Measurements from ENCODE around the gene SFXN5.

Gene SFXN5

DNA sequence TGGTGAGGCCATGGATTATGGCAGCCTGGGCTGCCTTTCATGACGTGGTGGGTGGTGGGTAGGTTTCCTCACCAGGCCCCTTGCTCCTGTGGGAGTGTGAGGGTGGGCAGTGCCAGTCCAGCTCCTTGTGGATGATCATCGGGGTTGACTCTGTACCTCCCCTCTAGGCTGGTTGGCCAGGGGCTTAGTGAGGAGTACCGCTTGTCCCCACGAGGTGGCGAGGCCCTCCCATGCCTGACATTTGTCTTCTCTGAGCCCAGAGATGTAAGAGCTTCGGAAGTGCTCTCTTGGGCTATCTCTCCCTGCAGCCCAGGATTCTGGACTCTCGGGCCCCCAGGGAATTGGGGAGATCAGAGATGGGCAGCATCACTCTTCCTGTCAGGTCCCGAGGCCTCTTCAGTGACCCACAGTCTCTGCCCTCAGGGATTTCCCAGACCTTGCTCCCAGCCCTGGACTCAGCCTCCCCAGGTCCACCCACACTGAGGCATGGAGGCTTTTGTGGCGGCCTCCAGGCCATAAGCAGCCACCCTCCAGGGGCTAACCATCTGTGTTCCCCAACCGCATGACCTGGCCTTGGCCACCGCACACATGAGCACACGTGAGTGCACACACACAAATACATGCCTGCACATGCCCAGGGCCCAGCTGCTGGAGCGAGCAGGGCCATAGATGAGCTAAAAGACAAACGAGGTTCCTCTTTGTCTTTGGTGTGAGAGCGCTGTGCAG is 177.8 kb downstream of the SFXN5 start:
- no peaks in the 10 kb centered on the region for H3K9me3 ChIP-seq (ENCODE audit: control insufficient read depth, insufficient read depth, low read depth, low read length)
- no peaks in the 10 kb centered on the region for H3K4me1 ChIP-seq (ENCODE audit: control insufficient read depth, insufficient read depth, low read length)
- TF ChIP-seq, protein P1, sequence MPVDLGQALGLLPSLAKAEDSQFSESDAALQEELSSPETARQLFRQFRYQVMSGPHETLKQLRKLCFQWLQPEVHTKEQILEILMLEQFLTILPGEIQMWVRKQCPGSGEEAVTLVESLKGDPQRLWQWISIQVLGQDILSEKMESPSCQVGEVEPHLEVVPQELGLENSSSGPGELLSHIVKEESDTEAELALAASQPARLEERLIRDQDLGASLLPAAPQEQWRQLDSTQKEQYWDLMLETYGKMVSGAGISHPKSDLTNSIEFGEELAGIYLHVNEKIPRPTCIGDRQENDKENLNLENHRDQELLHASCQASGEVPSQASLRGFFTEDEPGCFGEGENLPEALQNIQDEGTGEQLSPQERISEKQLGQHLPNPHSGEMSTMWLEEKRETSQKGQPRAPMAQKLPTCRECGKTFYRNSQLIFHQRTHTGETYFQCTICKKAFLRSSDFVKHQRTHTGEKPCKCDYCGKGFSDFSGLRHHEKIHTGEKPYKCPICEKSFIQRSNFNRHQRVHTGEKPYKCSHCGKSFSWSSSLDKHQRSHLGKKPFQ (tag by site-specific recombination; IDR thresholded peaks at IDR 0.05) = no peak
- TF ChIP-seq, protein P2, sequence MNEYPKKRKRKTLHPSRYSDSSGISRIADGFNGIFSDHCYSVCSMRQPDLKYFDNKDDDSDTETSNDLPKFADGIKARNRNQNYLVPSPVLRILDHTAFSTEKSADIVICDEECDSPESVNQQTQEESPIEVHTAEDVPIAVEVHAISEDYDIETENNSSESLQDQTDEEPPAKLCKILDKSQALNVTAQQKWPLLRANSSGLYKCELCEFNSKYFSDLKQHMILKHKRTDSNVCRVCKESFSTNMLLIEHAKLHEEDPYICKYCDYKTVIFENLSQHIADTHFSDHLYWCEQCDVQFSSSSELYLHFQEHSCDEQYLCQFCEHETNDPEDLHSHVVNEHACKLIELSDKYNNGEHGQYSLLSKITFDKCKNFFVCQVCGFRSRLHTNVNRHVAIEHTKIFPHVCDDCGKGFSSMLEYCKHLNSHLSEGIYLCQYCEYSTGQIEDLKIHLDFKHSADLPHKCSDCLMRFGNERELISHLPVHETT (tag by site-specific recombination; IDR thresholded peaks at IDR 0.05) = no peak
- TF ChIP-seq, protein P3, sequence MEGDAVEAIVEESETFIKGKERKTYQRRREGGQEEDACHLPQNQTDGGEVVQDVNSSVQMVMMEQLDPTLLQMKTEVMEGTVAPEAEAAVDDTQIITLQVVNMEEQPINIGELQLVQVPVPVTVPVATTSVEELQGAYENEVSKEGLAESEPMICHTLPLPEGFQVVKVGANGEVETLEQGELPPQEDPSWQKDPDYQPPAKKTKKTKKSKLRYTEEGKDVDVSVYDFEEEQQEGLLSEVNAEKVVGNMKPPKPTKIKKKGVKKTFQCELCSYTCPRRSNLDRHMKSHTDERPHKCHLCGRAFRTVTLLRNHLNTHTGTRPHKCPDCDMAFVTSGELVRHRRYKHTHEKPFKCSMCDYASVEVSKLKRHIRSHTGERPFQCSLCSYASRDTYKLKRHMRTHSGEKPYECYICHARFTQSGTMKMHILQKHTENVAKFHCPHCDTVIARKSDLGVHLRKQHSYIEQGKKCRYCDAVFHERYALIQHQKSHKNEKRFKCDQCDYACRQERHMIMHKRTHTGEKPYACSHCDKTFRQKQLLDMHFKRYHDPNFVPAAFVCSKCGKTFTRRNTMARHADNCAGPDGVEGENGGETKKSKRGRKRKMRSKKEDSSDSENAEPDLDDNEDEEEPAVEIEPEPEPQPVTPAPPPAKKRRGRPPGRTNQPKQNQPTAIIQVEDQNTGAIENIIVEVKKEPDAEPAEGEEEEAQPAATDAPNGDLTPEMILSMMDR (tag by site-specific recombination; IDR thresholded peaks at IDR 0.05) = peak; percentile 72
- no peak for TF ChIP-seq ZNF843 (tag by site-specific recombination; IDR thresholded peaks at IDR 0.05)
- no peak for TF ChIP-seq ZSCAN16 (tag by site-specific recombination; IDR thresholded peaks at IDR 0.05)
- TF ChIP-seq ZNF654 (tag by site-specific recombination; IDR thresholded peaks at IDR 0.05; ENCODE audit: low read depth) = peak; percentile 62
- TF ChIP-seq EGR2 (tag by site-specific recombination; IDR thresholded peaks at IDR 0.05; ENCODE audit: low read depth) = no peak
- no peak for TF ChIP-seq ZNF701 (tag by site-specific recombination; IDR thresholded peaks at IDR 0.05)
- 0 out of 2 replicates have a peak, but pooled peaks have one; percentile 12 for TF ChIP-seq ZFHX2 (tag by site-specific recombination; conservative IDR thresholded peaks at IDR 0.05)
- TF ChIP-seq KLF9 (tag by site-specific recombination; IDR thresholded peaks at IDR 0.05; ENCODE audit: low read depth) = no peak
- TF ChIP-seq ZNF350 (tag by site-specific recombination; IDR thresholded peaks at IDR 0.05) = no peak
- no peak for TF ChIP-seq ZNF529 (tag by site-specific recombination; IDR thresholded peaks at IDR 0.05; ENCODE audit: insufficient replicate concordance)
- TF ChIP-seq ZNF626 (tag by site-specific recombination; IDR thresholded peaks at IDR 0.05) = no peak
- 0 out of 2 replicates have a peak, but pooled peaks have one; percentile 15 for TF ChIP-seq ZSCAN30 (tag by site-specific recombination; IDR thresholded peaks at IDR 0.05)
- TF ChIP-seq ZNF239 (tag by site-specific recombination; IDR thresholded peaks at IDR 0.05) = no peak
- TF ChIP-seq ZBTB17 (tag by site-specific recombination; IDR thresholded peaks at IDR 0.05) = peak; percentile 29; the same call in 1 of the 2 replicates
- no peak for TF ChIP-seq ZNF335 (tag by site-specific recombination; conservative IDR thresholded peaks at IDR 0.05)
- TF ChIP-seq, protein P4, sequence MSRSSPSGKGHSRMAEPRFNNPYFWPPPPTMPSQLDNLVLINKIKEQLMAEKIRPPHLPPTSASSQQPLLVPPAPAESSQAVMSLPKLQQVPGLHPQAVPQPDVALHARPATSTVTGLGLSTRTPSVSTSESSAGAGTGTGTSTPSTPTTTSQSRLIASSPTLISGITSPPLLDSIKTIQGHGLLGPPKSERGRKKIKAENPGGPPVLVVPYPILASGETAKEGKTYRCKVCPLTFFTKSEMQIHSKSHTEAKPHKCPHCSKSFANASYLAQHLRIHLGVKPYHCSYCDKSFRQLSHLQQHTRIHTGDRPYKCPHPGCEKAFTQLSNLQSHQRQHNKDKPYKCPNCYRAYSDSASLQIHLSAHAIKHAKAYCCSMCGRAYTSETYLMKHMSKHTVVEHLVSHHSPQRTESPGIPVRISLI (tag by site-specific recombination; IDR thresholded peaks at IDR 0.05) = no peak
- no peak for TF ChIP-seq ZNF560 (tag by site-specific recombination; IDR thresholded peaks at IDR 0.05; ENCODE audit: borderline replicate concordance)
- no peak for TF ChIP-seq ZNF549 (tag by site-specific recombination; IDR thresholded peaks at IDR 0.05)
- TF ChIP-seq, protein P5, sequence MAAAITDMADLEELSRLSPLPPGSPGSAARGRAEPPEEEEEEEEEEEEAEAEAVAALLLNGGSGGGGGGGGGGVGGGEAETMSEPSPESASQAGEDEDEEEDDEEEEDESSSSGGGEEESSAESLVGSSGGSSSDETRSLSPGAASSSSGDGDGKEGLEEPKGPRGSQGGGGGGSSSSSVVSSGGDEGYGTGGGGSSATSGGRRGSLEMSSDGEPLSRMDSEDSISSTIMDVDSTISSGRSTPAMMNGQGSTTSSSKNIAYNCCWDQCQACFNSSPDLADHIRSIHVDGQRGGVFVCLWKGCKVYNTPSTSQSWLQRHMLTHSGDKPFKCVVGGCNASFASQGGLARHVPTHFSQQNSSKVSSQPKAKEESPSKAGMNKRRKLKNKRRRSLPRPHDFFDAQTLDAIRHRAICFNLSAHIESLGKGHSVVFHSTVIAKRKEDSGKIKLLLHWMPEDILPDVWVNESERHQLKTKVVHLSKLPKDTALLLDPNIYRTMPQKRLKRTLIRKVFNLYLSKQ (tag by site-specific recombination; IDR thresholded peaks at IDR 0.05; ENCODE audit: borderline replicate concordance) = no peak
- no peak overlapping the region for H3K4me3 ChIP-seq (ENCODE audit: low read depth, low read length)
- POLR2A ChIA-PET = interaction anchor here (1.7 kb wide), 1 partner anchor 283 kb away, joined by 6 read pairs; no protein-coding TSS in a partner anchor
- no peak overlapping the region for H3K27ac ChIP-seq (ENCODE audit: extremely low read depth, low read depth, low read length)
- peaks cover 0 to 19% of the 10 kb centered on the region in 2 experiments; a peak in 2 of 3 replicates for H3K36me3 ChIP-seq (ENCODE audit: control insufficient read depth in 2 of 2, insufficient read depth in 1 of 2, low read length in 2 of 2)
- CTCF ChIA-PET = interaction anchor here (0.6 to 8.1 kb wide), 51 partner anchors 10 to 1367 kb away, joined by 3 to 168 read pairs (median 5); partner anchors contain the start of genes EMX1 and SMYD5

Data from HEK293 (cell line).